Activated T-cell treated with anti-CD3 and anti-CD28 coated beads for 24 hours (primary cell): ENCODE results near the gene EHHADH.
"Not testable (repeated sequence)": the region's sequence is repeated elsewhere in the genome, so short reads cannot be mapped to it uniquely, and the experiment has no call there.

Experiments
- DNase-seq: peaks from one replicate; pipeline ENCODE4 v3.0.0-alpha.2; 2020; ENCODE audit warnings: low read depth

EHHADH gene

GRCh38 chr3:185253645-185254410 is at the start of gene EHHADH:
TSS of gene EHHADH (minus strand) at chr3:185254049. CDS start at chr3:185254022, 27 bp downstream.
- peak; percentile 46 for DNase-seq

DNA sequence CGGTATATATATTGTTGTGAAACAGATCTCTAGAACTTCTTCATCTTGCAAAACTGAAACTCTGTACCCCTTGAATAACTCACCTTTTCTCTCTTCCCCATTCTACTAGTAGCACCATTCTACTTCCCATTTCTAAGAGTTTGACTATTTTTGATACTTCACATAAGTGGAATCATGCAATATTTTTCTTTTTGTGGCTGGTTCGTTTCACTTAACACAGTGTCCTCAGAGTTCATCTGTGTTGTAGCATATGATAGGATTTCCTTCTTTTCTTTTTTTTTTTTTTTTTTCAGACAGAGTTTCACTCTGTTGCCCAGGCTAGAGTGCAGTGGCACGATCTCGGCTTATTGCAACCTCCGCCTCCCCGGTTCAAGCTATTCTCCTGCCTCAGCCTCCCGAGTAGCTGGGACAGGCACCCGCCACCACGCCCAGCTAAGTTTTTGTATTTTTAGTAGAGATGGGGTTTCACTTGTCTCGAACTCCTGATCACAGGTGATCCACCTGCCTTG is 46.1 kb upstream of the EHHADH start:
- not testable (repeated sequence) for DNase-seq

- DNase-seq = no peak
Measured at GRCh38 chr3:185297867-185298266, 44.0 kb upstream of the EHHADH start.

DNA sequence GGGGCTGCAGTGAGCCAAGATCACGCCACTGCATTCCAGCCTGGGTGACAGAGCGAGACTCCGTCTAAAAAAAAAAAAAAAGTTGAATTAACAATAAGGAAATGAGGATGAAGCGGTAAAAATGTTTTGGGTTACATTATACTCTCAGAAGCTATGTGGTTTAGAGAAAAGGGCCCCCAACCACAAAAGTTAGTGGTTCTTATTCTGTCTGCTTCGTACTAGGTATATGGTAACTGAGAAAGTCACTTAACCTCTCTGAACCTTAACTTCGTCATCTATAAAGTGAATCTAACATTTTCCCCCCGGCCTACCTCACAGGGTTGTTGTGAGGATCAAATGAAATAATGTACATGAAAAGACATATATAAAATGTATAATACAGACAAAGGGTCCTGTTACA is 38.4 kb upstream of the EHHADH start:
- no peak for DNase-seq

GRCh38 chr3:185290266-185290665 is 36.4 kb upstream of the EHHADH start:
- DNase-seq = no peak

GRCh38 chr3:185283374-185283935 is 29.6 kb upstream of the EHHADH start:
- no peak for DNase-seq

- DNase-seq = peak; percentile 94
Measured at GRCh38 chr3:185282696-185283373, 29.0 kb upstream of the EHHADH start.

DNA sequence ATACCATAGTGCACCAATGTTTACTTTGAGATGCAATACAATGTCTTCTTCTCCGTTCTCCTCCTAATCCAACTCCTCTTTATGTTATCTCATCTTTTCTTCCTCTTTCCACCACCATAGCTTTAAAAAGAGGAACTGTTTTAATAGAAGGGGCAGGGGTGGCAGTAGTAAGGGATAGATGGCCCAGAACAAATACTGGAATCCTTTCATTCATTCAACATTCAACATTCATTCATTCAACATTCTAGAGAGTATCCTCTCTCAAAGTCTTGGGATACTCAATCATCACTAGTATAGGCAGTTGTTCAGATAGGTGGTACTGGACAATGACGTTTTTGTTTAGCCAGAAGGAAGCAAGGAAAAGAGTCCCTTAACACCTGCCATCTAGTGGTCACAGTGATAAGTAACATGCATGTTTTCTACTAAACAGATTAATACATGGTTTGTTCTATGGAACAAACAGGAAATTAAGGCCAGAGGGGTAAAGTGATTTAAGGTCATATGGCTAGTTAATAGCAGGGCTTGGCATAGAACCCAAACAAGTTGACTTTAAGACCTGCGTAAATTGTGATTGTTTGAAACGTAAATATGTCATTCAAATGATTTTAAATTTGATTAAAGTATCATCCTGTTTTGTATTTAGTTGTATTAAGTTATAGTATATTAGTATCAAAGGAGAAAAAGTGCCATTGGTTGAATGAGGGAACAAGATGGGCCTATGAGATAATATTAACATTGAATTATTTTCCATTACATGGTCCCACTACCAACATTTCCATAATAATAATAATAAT is 26.9 kb upstream of the EHHADH start:
- DNase-seq = no peak

GRCh38 chr3:185279587-185280138 is 25.8 kb upstream of the EHHADH start:
- DNase-seq = no peak

GRCh38 chr3:185276415-185276814 is 22.6 kb upstream of the EHHADH start:
- no peak for DNase-seq

GRCh38 chr3:185272033-185272432 is 18.2 kb upstream of the EHHADH start:
- no peak for DNase-seq

GRCh38 chr3:185270956-185271332 is 17.1 kb upstream of the EHHADH start:
- DNase-seq = no peak

GRCh38 chr3:185270262-185270955 is 16.6 kb upstream of the EHHADH start:
- no peak for DNase-seq

DNA sequence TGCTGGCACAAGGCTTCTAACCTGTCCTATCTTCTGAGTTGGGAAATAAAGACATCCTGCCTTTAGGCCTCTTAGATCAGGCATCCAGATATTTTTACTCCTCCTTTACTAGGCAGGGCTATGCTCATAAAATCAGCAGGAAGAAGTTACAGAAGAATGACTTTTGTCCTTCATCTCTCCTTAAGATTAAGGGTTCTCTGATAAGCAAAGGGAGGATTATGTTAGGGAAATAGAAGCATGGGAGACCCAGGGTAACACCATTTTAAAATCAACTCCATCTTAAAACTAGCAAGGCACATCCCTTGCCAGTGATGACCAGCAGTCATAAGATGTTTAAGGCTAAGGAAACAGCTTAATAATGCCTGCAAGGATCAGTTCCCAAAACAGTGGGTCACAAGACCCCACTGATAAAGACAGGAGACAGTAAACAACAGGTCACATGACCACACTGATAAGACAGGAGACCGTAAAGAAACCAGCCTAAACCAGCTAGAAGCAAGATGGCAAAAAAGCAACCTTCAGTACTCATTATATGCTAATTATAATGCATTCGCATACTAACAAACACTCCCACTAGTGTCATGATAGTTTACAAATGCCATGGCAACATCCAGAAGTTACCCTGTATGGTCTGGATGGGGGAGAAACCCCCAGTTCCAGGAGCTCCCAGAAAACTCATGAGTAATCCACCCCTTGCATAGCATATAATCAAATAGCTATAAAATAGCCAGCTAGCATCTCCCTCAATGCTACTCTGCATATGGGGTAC is 14.5 kb upstream of the EHHADH start:
- DNase-seq = no peak

DNA sequence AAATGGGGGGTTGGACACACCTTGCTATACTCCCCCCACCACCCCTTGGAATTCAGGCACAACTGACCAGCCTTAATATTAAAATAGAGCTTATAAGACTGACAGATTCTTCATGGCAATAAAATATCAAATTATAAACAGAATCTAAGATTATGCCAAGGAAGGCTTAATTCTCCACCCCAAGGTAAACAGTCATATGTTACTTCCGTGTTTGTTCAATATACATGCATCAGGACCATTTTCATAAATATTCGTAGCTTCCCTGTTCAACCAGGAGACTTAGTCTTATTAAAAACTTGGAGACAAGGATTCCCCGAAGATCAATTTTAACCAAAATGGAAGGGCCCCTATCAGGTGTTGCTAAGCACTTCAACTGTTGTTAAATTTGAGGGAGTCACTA is 13.3 kb upstream of the EHHADH start:
- DNase-seq = no peak

DNA sequence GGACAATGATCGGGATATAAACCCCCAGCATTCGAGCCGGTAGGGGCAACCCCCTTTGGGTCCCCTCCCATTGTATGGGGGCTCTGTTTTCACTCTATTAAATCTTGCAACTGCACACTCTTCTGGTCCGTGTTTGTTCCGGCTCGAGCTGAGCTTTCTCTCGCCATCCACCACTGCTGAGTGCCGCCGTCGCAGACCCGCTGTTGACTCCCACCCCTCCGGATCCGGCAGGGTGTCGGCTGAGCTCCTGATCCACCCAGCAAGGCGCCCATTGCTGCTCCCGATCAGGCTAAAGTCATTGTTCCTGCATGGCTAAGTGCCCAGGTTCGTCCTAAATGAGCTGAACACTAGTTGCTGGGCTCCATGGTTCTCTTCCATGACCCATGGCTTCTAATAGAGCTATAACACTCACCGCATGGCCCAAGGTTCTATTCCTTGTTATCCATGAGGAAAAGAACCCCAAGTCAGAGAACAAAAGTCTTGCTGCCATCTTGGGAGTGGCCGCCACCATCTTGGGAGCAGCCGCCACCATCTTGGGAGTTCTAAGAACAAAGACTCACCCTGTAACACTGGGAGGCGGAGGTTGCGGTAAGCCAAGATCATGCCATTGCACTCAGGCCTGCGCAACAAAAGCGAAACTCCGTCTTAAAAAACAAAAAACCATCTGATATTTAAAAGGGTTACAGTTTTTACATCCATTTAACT is 11.2 kb upstream of the EHHADH start:
- DNase-seq = no peak

GRCh38 chr3:185263423-185263822 is 9.6 kb upstream of the EHHADH start:
- no peak for DNase-seq

- no peak for DNase-seq
Measured at GRCh38 chr3:185257334-185257733, 3.5 kb upstream of the EHHADH start.

- no peak for DNase-seq
Measured at GRCh38 chr3:185254799-185255198, 950 bp upstream of the EHHADH start.

DNA sequence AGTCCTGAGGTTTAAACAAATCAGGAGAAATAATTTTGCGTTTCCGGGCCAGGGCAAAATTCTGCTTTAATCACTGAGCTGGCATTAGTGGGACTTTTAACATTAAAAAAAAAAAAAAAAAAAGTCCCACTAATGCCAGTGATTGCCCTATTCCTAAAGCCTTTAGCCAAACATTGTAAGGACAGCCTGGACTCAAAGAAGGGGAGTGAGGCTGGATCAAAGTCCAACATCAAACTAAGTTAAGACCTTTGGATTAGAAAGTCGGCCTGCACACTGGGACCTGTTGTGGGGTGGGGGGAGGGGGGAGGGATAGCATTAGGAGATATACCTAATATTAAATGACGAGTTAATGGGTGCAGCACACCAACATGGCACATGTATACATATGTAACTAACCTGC is 716 bp downstream of the EHHADH start:
- DNase-seq = not testable (repeated sequence)
